NCI-H526 (cell line): Measurements from ENCODE around the gene SEC14L5.
A peak's percentile ranks its signal among the peaks of the same experiment; 100 is the strongest.

Experiments used
- DNase-seq, 2 experiments: peaks; one replicate each; lab custom pipeline; 2025; lab: John Stamatoyannopoulos, UW

Gene SEC14L5

GRCh38 chr16:4987250-4987579 lies 29.1 kb downstream of the SEC14L5 start:
- no peak for DNase-seq

- peak; percentile 14 to 22 for DNase-seq
These were observed 29.6 kb downstream of the SEC14L5 start for GRCh38 chr16:4987580-4988374.

DNA sequence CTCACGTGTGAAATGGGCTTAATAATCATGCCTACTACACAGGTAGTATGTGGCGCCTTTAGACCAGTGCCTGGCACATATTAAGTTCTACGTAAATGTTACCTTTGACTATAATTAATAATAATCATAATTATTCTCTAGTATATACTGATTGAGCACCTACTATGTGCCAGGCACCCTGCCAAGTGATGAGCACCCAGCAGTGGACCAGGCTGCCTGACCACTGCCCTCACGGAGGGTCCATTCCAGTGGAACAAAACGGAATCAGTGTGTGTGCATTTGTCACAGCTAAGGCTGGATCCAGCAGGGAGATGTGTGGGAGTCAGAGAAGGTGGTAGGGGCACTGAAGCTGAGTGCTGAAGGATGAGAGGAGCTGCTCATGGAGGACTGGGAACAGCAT lies 30.5 kb downstream of the SEC14L5 start:
- no peak for DNase-seq

DNA sequence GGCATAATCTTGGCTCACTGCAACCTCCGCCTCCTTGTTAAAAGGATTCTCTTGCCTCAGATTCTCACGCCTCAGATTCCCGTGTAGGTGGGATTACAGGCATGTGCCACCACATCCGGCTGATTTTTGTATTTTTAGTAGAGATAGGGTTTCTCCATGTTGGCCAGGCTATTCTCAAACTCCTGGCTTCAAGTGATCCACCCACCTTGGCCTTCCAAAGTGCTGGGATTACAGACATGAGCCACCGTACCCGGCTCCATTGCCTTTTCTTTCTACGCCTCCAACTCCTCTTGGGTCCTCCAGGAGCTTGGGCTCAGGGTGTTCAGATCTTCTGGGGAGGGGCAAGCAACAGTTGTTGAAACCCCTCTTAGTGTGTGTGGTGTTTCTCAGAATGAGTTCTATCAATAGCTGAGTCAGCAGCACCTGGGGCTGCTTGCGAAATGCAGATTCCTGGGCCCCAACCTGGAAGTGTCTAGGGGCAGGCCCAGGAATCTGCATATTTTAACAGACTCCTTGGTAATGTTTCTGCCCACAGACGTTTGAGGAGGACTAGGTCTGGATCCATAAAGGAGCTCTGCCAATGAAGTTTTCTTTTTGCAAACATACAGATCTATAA lies 31.4 kb downstream of the SEC14L5 start:
- no peak for DNase-seq

- DNase-seq, result no peak
These were observed 32.3 kb downstream of the SEC14L5 start for GRCh38 chr16:4990415-4990814.

GRCh38 chr16:4991754-4992153 lies 33.6 kb downstream of the SEC14L5 start:
- no peak for DNase-seq

DNA sequence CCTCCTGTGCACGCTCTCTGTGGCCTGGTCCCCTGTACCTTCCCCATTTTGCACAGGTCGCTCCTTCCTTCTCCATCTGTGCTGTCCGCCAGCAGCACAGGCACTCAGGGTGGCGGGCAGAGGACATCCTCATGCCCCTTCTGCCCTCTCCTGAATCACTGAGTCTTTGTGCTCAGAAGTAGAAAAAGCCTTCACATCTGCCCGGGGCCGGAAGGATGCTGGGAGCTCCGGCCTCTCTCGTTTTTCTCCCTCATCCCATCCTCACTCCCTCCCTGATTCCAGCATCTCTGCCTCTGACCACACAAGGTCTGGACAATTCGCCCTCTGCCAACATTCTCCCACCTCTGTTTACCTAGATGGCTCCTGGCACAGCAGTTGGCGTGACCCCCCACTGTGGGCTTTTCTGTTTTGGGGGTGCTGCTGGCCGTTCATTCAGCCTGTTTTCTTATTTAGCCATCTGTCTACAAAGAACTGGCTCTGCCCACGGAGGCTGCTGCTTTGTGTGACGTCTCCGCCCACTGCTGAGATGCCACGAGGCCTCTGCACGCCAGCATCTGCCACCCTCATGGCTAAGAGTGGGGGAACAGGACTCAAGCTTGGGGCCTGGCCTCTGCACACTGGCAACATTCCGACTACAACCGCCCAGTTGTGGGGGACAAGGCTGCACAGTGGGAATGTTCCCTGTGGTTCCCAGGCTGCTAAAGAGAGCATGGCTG lies 36.7 kb downstream of the SEC14L5 start:
- no peak for DNase-seq

GRCh38 chr16:5000573-5001001 lies 42.5 kb downstream of the SEC14L5 start:
- no peak for DNase-seq

DNA sequence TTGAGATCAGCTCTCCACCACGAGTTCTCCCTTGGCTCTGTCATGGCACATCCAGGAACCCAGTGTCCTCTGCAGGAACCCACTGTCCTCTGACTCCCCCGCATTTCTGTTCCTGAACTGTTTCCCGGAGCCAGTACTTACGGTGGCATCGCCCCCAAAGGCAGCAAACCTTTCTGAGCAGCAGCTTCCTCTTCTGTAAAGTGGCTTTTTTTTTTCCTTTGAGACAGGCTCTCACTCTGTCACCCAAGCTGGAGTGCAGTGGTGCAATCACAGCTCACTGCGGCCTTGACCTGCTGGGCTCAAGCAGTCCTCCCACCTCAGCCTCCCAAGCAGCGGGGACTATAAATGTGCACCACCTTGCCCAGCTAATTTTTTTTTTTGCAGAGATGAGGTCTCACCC lies 43.4 kb downstream of the SEC14L5 start:
- no peak for DNase-seq

DNA sequence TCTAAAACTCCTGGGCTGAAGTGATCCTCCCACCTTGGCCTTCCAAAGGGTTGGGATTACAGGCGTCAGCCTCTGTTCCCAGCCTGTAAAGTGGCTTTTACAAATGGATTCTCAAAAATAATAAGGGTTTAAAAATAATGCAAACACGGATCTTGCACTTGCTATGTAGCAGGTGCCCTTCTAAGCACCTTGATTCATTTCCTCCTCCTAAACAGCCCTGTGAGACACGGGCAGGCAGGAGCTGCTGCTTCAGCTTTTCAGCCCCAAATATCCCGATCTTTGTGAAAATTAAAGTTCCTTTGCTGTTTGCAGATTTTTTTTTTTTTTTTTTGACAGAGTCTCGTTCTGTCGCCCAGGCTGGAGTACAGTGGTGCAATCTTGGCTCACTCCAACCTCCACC lies 43.9 kb downstream of the SEC14L5 start:
- no peak for DNase-seq

- no peak for DNase-seq
These were observed 44.6 kb downstream of the SEC14L5 start for GRCh38 chr16:5002699-5003143.

DNA sequence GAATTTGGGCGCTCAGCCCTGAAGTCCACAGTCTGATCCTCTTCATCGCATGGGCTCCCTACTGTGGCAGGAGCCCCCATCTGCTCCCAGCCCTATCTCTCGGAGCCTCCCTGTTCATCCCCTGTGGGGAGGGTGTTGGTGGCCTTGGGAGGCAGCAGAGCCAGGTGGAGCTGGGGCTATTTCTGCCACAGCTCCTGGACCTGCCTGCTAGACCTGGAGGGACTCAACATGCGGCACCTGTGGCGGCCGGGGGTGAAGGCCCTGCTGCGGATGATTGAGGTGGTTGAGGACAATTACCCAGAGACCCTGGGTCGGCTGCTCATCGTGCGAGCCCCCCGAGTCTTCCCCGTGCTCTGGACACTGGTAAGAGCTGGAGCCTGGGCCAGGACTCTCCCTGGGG lies 45.1 kb downstream of the SEC14L5 start:
- no peak for DNase-seq

DNA sequence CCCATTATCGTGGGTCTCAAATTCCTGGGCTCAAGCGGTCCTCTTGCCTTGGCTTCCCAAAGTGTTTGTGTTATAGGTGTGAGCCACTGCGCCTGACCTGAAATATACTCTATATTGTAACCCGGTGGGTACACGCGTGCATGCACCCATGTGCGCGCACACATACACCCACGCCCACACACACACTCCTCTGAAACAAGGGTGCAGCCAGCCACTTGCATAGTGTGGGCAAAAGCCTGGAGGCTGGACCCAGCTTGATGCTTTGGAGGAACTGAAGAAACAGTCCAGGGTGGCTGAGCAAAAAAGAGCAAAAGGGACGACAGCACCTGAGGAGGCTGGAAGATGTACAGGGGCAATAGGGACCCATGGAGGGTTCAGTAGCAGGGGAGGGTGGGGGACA lies 45.7 kb downstream of the SEC14L5 start:
- no peak for DNase-seq

DNA sequence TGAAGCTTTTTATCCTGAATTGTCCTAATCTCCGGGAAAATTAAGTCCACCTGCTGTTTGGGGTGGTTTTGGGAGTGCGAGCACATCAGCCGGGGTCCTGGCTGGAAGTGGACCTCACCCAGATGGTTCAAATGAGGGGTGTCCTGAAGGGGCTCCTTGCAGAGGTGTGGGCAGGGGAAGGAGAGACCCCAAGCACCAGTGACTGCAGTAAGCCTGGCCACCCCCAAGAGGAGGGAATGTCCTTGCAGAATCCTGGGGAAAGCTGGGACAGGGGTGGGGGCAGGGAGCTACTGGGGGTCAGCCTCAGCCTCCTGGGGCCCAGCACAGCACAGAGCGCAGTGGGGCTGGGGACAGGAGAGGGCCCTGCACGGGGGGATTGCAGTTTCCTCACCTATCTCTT lies 46.2 kb downstream of the SEC14L5 start:
- DNase-seq, result no peak

DNA sequence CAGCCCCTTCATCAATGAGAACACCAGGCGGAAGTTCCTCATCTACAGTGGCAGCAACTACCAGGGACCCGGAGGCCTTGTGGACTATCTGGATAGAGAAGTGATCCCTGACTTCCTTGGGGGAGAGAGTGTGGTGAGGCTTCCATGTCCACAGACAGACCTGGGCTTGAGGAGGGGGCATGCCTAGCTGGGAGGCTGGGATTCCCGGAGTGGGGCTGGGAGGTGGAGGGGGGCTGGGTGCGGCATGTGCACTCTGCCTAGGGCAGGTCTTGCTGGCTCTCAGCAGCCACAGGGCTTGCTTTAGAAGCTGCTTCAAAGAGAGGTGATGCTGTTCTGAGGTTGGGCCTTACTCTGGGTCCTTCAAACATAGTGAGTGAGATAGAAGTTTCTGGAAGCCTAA lies 47.8 kb downstream of the SEC14L5 start:
- no peak for DNase-seq

- DNase-seq, result no peak
These were observed 48.4 kb downstream of the SEC14L5 start for GRCh38 chr16:5006348-5007193.

GRCh38 chr16:5007256-5007655 lies 49.1 kb downstream of the SEC14L5 start:
- DNase-seq, result no peak

- DNase-seq, result no peak
These were observed 50.2 kb downstream of the SEC14L5 start for GRCh38 chr16:5008311-5008731.

DNA sequence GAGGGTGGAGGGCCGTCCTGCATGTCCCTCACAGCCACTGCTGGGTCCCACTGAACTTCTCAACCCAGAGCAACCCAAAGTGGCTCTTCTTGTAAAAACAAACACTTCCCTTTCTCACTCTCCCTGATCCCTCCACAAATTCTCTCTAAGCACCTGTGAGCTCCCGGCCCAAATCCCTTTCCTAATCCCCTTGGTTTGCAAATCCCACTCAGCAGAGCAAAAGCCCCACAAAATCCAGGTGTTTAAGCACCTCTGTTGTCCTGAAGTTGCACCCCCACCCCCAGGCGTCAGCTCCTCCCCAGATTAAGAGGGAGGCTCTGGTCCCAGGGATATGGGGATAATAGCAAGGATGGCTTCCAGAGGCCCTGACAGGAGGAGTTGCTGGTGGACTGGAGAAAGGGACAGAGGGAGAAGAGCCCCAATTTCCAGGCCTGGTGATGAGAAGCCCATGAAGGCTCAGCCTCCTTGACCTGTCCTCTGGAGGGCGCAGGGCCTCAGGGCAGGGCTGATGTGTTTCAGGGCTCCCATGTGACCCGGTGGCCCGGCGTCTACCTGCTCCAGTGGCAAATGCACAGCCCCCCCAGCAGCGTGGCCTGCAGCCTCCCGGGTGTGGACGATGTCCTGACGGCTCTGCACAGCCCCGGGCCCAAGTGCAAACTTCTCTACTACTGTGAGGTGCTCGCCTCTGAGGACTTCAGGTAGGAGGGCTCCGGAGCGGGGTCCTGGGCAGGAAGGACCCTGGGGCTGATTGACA lies 52.6 kb downstream of the SEC14L5 start:
- no peak for DNase-seq

- no peak for DNase-seq
These were observed 53.5 kb downstream of the SEC14L5 start for GRCh38 chr16:5011637-5012036.

- no peak for DNase-seq
These were observed 54.8 kb downstream of the SEC14L5 start for GRCh38 chr16:5012887-5013286.
